Right lung (tissue), 5 donors: ENCODE data around the gene AGBL1. TPM values are rescaled to one million over a fixed set of nuclear protein-coding genes. Genes with fewer than 3 reads are reported as not detected.

Experiments used
- DNase-seq, 2 donors: peaks; one replicate each; pipeline ENCODE4 v3.0.0-alpha.2; 2013
- polyA plus RNA-seq, 5 donors: library from polyadenylated mRNA; unstranded; fragments of 120-200 nt; gene quantifications; one replicate each; pipeline versions ENCODE4 v1.2.1 to v1.2.3, GENCODE V29; 2013; ENCODE audit warnings: inconsistent platforms in 1 of 5, low replicate concordance in 1 of 5; ENCODE audit not compliant: insufficient read length in 5 of 5, insufficient read depth in 1 of 5

The AGBL1 gene
- polyA plus RNA-seq, 5 donors: 0.05 to 0.26 (median 0.07) TPM

GRCh38 chr15:86590461-86590860 lies 510.8 kb downstream of the AGBL1 start:
- DNase-seq: no peak

GRCh38 chr15:86591158-86591557 lies 511.5 kb downstream of the AGBL1 start:
- no peak for DNase-seq

- DNase-seq: peak; percentile 10 to 19
Measured at GRCh38 chr15:86591994-86592735, 512.5 kb downstream of the AGBL1 start.

GRCh38 chr15:86595741-86596140 lies 516.1 kb downstream of the AGBL1 start:
- DNase-seq: no peak

DNA sequence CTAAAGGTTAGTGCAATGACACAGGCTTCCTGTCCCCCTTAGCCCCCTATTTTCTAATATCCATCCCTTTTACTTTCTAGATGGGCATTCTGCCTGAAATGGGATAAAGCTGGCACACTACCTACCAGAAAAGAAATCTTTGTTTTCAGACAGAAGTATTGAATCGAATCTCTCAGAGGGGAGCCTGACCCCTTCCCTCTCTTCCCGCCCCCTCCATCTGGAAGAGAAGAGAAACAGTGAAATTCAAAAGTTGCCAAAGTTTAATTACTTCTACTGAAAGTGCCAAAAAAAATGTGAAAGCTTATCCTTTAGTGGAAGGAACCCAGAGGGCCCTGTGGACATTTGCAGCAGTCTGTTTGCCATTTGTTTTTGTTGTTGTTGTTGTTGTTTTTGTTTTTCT lies 523.8 kb downstream of the AGBL1 start:
- DNase-seq: no peak

DNA sequence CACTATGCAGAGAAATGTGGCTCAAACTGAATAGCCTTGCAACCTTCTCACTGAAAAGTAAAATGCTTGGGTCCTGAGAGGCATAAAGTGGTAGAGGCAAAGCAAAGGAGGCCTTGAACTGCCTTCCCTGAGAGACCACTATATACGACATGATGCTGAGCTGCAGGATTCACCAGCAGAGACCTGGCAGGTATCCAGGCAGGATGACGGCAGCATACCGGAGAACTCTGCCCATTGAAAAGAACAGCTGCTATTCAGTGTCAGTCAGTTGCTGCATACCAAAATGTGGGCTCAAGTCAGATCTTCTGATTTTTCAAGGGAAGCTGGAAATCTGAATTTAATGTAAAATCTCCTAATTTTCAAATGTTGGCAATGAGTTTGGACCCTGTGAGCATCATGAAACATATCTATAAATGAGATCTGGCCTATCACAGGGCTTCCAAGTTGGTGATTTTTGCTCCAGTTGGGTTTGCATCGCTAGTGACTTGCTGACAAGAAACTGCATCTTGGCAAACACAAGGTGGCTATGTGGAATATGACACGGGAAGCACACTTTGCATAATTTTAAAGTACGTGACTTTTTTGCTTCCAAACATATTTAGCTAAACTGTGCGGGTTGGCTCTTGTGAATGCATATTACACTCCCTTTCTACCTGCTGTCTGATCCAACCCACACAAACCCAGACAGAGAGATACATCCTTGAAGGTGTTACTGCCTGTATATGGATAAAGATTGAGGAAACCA lies 529.0 kb downstream of the AGBL1 start:
- peak in 1 of 2 donors; percentile 7 for DNase-seq

- DNase-seq: no peak
Measured at GRCh38 chr15:86609275-86609674, 529.6 kb downstream of the AGBL1 start.

- no peak for DNase-seq
Measured at GRCh38 chr15:86610038-86610437, 530.4 kb downstream of the AGBL1 start.

DNA sequence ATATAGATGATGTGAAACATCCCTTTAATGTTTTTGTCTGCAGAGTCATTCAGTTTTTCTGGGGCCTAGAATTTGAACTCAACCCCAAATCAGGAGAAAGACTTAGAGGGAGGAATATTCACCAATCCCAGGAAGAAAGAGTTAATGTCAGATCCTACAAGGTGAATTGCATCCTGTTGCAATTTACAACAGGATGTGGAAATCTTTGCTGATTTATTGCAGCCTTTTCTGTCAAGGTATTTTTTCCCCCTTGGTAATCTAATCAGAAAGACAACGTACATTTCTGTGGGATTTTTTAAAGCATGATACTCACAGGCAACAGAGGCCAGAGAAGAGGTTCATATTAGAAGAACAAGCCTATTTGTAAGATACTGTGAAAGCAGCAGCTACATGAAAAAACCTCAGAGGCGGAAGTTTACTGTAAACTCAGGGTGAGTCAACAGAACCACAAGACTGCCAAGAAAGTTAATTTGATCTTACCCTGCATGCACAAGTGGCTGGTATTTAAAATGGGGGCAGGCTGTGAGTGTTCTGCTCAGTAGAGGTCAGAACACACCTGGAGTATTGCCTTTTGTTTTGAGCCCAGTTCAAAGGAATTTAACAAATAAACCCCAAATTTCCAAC lies 531.9 kb downstream of the AGBL1 start:
- DNase-seq: no peak

- DNase-seq: no peak
Measured at GRCh38 chr15:86615411-86615810, 535.7 kb downstream of the AGBL1 start.

GRCh38 chr15:86615816-86616215 lies 536.1 kb downstream of the AGBL1 start:
- no peak for DNase-seq

- DNase-seq: no peak
Measured at GRCh38 chr15:86616771-86617170, 537.1 kb downstream of the AGBL1 start.

- DNase-seq: no peak
Measured at GRCh38 chr15:86620157-86620556, 540.5 kb downstream of the AGBL1 start.

GRCh38 chr15:86620641-86621349 lies 541.1 kb downstream of the AGBL1 start:
- no peak for DNase-seq

DNA sequence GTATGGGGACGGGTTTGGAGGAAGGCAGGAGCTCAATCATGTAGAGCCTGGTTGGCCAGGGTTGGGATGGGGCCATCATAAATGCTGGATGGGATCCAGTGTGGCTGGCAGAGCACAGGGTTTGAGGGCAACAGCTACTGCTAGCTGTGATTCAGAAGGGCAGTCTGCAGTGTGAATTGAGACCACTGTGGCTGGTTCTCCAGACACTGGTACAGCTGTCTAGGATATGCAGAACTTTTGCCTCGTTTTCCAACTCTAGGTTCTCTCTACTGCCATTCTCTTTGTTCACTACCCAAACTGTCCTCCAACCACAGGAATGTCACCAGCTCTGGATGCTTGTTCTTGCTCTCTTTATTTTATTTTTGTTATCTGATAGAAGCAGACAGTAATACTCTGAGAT lies 543.6 kb downstream of the AGBL1 start:
- DNase-seq: no peak

GRCh38 chr15:86624261-86625036 lies 544.8 kb downstream of the AGBL1 start:
- no peak for DNase-seq

- no peak for DNase-seq
Measured at GRCh38 chr15:86629409-86630356, 550.0 kb downstream of the AGBL1 start.

DNA sequence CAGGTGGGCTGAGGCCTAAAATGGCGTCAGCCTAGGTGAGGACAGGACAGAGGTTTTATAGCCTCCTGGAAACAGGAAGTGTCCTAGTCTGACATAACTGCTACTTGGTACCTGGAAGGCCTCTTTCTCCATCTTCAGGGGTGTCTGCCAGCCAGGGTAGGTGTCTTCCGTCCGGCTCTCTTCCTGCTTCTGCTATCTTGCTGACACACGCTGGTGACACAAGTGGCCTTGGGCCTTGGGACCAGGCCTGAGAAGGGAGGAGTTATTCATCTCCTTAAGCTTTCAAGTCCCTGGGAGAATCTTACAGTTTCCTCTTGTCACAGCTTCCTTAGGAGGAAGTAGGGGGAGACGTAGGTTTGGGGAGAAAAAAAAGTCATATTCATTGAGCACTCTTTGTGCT lies 551.3 kb downstream of the AGBL1 start:
- no peak for DNase-seq

GRCh38 chr15:86634146-86634545 lies 554.5 kb downstream of the AGBL1 start:
- DNase-seq: no peak

- DNase-seq: no peak
Measured at GRCh38 chr15:86634992-86635638, 555.4 kb downstream of the AGBL1 start.
